ENCODE data around the gene ADGRG6. TPM values are rescaled to one million over a fixed set of nuclear protein-coding genes. Genes with fewer than 3 reads are reported as not detected.
"Not testable (repeated sequence)": the region's sequence is repeated elsewhere in the genome, so short reads cannot be mapped to it uniquely, and the experiment has no call there.

The ADGRG6 gene
- total and polyA plus RNA-seq, 10 donors = 0.24 to 29.0 (median 15.4) TPM

DNA sequence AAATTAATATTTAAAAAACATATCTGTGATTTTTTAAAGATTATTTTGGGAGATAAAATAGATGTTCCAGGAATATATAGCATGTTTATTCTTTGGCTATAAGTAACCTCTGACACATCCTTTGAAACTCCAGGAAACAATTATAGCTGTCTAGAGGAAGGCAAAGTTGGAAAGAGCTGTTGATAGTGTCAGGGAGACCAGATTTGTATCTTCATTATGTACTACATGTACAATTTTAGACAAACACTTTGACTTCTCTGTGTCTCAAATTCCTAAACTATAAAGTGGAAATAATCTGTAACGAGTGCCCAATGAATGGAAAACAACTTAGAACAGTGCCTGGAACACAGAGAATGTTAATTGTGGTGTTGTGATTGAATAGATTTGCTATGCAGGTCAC, 25.6 kb upstream of the ADGRG6 start:
- intact Hi-C loops (cut with DNase I; ENCODE audit: low total_unique reads) = no loop called here
- Histone ChIP-seq H3K27ac (no peak overlapping the region), H3K36me3 (no peaks in the 10 kb centered on the region), H3K27me3 (replicated peaks in 1 of 7) (peaks cover 0 to 5% (median 0%) of the 10 kb centered on the region in 7 donors), H3K9me3 (peaks cover 0 to 8% (median 6%) of the 10 kb centered on the region in 8 donors), H3K4me1 (no peaks in the 10 kb centered on the region), H3K4me3 (no peak overlapping the region)
- 39 to 68% (median 45%) methylated on average over 1 of the region's 1 CpG for WGBS, 5 donors
- TF ChIP-seq POLR2AphosphoS5 (IDR thresholded peaks at IDR 0.05) = no peak
- TF ChIP-seq POLR2A (IDR thresholded peaks at IDR 0.05) = no peak
- TF ChIP-seq, protein P1, sequence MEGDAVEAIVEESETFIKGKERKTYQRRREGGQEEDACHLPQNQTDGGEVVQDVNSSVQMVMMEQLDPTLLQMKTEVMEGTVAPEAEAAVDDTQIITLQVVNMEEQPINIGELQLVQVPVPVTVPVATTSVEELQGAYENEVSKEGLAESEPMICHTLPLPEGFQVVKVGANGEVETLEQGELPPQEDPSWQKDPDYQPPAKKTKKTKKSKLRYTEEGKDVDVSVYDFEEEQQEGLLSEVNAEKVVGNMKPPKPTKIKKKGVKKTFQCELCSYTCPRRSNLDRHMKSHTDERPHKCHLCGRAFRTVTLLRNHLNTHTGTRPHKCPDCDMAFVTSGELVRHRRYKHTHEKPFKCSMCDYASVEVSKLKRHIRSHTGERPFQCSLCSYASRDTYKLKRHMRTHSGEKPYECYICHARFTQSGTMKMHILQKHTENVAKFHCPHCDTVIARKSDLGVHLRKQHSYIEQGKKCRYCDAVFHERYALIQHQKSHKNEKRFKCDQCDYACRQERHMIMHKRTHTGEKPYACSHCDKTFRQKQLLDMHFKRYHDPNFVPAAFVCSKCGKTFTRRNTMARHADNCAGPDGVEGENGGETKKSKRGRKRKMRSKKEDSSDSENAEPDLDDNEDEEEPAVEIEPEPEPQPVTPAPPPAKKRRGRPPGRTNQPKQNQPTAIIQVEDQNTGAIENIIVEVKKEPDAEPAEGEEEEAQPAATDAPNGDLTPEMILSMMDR (IDR thresholded peaks at IDR 0.05 in 8 of 11, conservative IDR thresholded peaks at IDR 0.05 in 3 of 11) = no peak
- DNase-seq = no peak

DNA sequence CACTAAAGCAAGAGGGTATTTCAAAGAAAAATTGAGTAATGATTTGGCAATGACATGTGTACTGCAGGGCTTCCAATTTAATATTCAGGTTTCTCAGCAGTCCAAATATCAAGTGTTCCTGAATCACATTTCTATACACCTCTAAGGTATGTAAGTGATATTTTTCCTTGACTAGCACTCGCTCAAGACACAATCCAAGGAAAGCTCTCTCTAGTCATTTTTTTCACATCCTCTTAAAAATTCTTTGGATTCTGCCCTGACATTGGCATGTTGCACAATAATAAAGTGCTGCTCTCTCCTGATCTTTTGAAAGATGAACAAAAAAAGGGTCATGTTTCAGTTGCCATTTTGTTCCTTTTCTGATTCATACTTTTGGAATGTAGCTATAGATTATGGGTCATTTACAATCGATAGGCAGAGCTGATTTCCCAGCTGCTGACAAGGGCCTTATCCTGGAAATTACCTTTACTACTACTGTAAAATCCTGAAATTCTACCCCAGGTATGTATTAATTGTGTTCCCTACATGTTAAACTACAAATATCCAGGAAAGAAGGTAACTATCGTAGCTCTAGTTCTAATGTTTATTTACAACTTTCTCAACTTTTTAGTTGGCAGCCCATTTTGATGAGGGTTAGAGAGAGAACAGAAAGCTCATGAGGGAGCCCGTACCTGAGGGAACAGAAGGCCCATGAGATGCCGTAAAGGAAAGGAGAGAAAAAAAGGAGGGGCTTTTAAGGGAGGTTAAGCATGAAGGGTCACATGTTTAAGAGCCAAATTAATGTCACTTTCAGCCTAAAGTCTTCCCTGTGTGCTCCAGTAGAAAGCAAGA, 22.2 kb upstream of the ADGRG6 start:
- H3K9me3 ChIP-seq = peaks cover 0 to 13% (median 7%) of the 10 kb centered on the region in 8 donors
- DNase-seq = no peak
- no peak overlapping the region for H3K4me3 ChIP-seq
- TF ChIP-seq POLR2A (IDR thresholded peaks at IDR 0.05) = no peak
- H3K4me1 ChIP-seq = no peaks in the 10 kb centered on the region
- WGBS, 5 donors = 80 to 94% (median 81%) methylated on average over 5 of the region's 5 CpGs
- no peaks in the 10 kb centered on the region for H3K36me3 ChIP-seq
- no peaks in the 10 kb centered on the region for H3K27me3 ChIP-seq (replicated peaks in 1 of 7)
- intact Hi-C loops (cut with DNase I; ENCODE audit: low total_unique reads) = no loop called here
- no peak overlapping the region for H3K27ac ChIP-seq

DNA sequence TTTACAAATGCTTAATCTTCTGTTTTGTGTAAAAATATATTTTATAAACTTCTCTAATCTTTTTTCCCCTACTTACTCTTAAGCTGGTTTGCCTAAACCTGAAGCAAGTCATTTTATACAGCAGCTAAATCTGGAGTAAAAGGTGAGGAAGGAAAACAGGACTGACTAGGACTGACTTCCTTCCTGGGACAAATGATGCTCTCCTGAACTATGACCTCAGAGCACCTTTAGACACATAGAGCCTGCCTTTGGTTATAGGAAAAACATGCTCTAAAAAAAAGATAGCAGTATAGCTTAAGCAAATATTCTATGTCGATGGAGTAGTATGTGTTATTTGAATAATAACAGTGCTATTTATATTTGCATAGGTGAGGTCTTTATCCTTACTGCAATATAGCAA, 21.5 kb upstream of the ADGRG6 start:
- Histone ChIP-seq H3K9me3 (peaks cover 0 to 13% (median 7%) of the 10 kb centered on the region in 8 donors), H3K36me3 (no peaks in the 10 kb centered on the region), H3K4me1 (no peaks in the 10 kb centered on the region), H3K27ac (no peak overlapping the region), H3K4me3 (no peak overlapping the region), H3K27me3 (replicated peaks in 1 of 7) (no peaks in the 10 kb centered on the region)
- intact Hi-C loops (cut with DNase I; ENCODE audit: low total_unique reads) = no loop called here
- 83 to 94% (median 89%) methylated on average over 1 of the region's 1 CpG for WGBS, 5 donors
- TF ChIP-seq, protein P1 (IDR thresholded peaks at IDR 0.05 in 8 of 11, conservative IDR thresholded peaks at IDR 0.05 in 3 of 11) = no peak
- TF ChIP-seq POLR2A (IDR thresholded peaks at IDR 0.05) (no peak), POLR2AphosphoS5 (IDR thresholded peaks at IDR 0.05) (no peak)
- no peak for DNase-seq

DNA sequence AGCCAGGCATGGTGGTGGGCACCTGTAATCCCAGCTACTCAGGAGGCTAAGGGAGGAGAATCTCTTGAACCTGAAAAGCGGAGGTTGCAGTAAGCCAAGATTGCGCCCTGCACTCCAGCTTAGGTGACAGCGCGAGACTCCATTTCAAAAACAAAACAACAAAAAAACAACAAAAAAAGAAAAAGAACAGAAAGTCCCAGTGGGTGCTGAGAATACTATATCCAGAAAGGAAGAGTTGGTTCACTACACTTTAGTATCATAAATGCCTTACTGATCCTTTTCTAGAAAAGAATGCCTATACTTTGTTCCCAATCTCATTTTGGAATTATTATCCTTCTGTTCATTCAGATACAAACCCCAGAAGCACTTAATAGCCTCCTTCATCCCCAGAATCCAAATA, 20.9 kb upstream of the ADGRG6 start:
- H3K36me3 ChIP-seq = no peaks in the 10 kb centered on the region
- WGBS, 5 donors = 91 to 98% (median 97%) methylated on average over 4 of the region's 4 CpGs
- no peak for TF ChIP-seq POLR2A (IDR thresholded peaks at IDR 0.05)
- H3K27ac ChIP-seq = no peak overlapping the region
- intact Hi-C loops (cut with DNase I; ENCODE audit: low total_unique reads) = no loop called here
- no peak overlapping the region for H3K4me3 ChIP-seq
- H3K9me3 ChIP-seq = peaks cover 0 to 13% (median 7%) of the 10 kb centered on the region in 8 donors
- no peaks in the 10 kb centered on the region for H3K27me3 ChIP-seq (replicated peaks in 1 of 7)
- no peak for DNase-seq
- H3K4me1 ChIP-seq = no peaks in the 10 kb centered on the region

DNA sequence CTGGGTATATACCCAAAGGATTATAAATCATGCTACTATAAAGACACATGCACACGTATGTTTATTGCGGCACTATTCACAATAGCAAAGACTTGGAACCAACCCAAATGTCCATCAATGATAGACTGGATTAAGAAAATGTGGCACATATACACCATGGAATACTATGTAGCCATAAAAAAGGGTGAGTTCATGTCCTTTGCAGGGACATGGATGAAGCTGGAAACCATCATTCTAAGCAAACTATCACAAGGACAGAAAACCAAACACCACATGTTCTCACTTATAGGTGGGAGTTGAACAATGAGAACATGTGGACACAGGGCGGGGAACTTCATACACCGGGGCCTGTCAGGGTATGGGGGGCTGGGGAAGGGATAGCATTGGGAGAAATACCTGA, 18.7 kb upstream of the ADGRG6 start:
- 94 to 97% (median 96%) methylated on average over 2 to 4 of the region's 4 CpGs for WGBS, 5 donors
- H3K36me3 ChIP-seq; intact Hi-C loops (cut with DNase I; ENCODE audit: low total_unique reads); H3K27me3 ChIP-seq (replicated peaks in 1 of 7); H3K27ac ChIP-seq; H3K4me1 ChIP-seq; DNase-seq; H3K4me3 ChIP-seq: not testable (repeated sequence)
- H3K9me3 ChIP-seq = peaks cover 0 to 13% (median 7%) of the 10 kb centered on the region in 8 donors
